Sciatic nerve (tissue), 2 donors: Measurements from ENCODE around the gene SEPTIN1. TPM values are rescaled to one million over a fixed set of nuclear protein-coding genes. Genes with fewer than 3 reads are reported as not detected.
"Not testable (repeated sequence)": the region's sequence is repeated elsewhere in the genome, so short reads cannot be mapped to it uniquely, and the experiment has no call there.

ENCODE experiments used
- ATAC-seq: fragments of 200-7000 bp; cut with Tn5 transposase; one replicate; pipeline ENCODE4 v1.9.1; 2020; ENCODE audit warnings: mild to moderate bottlenecking, moderate library complexity
- DNase-seq: peaks from one replicate; pipeline ENCODE4 v3.0.0-alpha.2; 2020; ENCODE audit warnings: low spot score
- intact Hi-C: fragments of 100-400 bp; cut with DNase I; formaldehyde crosslinking; loops from one replicate; pipeline ENCODE4 v1.14.2; 2022
- total RNA-seq: library from RNA; stranded (reverse); fragmentation: NEBNext Ultra II Directional; extraction: Animal tissue kit (Norgen Biotek cat#: 25700); gene quantifications from one replicate; pipeline ENCODE4 v1.2.1, GENCODE V29; 2021
- donor health status: DM: no; HTN: no; CAD: no.
- donor health status: DM: no; HTN: no; CAD: no.

Gene SEPTIN1
- total RNA-seq, 1 donor from 2014 or later = 7.2 TPM

DNA sequence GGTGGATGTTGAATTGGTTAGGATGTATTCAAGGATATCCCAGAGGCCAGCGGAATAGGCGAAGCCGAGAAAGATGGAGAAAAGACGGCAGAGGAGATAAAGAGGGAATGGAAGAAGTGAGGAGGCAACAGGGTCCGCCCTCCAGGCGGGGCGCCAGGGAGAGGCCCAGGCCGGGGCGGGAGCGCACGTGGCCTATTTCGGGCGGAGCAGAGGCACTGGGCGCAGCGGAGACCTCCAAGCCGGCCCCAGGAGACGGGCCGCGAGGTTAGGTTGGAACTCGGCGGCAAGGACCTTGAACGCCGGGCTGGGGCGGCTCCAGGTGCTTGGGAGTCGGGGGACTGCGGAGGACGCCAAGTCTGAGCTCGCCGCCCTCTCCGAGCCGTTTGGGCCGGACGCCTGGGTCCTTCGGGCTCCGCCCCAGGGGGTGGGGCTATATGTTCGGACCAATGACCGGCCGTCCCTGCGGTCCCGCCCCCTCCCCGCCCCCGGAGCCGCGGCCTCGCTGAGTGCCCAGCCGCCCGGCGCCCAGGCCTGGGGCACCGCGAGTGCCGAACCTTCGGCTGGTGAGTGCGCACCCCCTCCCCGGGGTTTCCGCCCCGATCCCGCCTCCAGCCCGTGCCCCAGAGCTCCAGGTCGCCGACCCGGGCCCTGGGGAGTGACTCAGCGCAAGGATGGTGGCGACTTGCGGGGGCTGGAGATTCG is 24.9 kb upstream of the SEPTIN1 start, which contains the start of gene ZNF771:
TSS of gene ZNF771 (plus strand) at position 505 of the 702 bp plus-strand sequence. CDS start 448 bp downstream, outside the sequence.
- DNase-seq (peak; percentile 97), ATAC-seq (peak; percentile 97)
- intact Hi-C loops = loop anchor here (10.0 kb wide), 1 partner anchor 312 kb away; the partner anchor contains the start of genes TBX6 and YPEL3

DNA sequence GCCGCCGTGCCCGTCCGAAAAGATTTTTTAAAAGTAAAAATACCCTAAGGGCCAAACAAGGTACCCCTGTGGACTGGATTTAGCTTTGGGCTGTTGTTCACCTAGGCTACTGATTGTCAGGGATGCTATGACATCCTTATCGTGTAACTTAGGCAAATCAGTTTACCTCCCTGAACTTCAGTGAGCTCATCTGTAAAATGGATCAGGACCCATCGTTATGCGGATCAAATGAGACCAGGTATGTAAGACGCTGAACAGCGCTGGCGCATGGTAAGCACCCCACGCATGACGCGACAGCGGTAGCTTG is 24.4 kb upstream of the SEPTIN1 start:
- intact Hi-C loops = loop anchor here (10.0 kb wide), 1 partner anchor 312 kb away; the partner anchor contains the start of genes TBX6 and YPEL3
- DNase-seq (no peak), ATAC-seq (no peak)

DNA sequence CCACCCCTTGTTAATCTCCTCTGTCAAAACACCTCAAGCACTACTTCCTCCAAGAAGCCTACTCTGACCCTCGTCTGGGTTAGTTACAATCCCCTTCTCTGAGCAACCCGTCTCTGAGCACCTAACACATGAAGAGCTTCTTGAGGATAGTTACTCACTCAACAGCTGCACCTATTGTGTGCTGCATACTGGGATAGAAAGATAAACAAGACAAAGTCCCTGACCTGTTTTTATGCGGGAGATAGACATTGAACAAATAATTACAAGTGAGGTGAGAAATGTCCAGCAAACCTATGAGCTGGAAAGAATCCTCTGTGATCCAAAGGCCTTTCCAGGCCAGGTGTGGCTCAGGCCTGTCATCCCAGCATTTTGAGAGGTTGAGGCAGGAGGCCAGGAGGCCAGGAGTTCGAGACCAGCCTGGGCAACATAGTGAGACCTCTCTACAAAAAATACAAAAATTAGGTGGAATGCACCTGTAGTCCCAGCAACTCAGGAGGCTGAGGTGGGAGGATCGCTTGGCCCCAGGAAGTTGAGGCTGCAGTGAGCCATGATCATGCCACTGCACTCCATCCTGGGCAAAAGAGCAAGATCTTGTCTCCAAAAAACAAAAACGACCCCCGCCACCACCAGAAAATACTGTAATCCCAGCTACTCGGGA is 19.5 kb upstream of the SEPTIN1 start:
- intact Hi-C loops = loop anchor here (10.0 kb wide), 1 partner anchor 307 kb away; the partner anchor contains the start of genes TBX6 and YPEL3
- no peak for ATAC-seq

DNA sequence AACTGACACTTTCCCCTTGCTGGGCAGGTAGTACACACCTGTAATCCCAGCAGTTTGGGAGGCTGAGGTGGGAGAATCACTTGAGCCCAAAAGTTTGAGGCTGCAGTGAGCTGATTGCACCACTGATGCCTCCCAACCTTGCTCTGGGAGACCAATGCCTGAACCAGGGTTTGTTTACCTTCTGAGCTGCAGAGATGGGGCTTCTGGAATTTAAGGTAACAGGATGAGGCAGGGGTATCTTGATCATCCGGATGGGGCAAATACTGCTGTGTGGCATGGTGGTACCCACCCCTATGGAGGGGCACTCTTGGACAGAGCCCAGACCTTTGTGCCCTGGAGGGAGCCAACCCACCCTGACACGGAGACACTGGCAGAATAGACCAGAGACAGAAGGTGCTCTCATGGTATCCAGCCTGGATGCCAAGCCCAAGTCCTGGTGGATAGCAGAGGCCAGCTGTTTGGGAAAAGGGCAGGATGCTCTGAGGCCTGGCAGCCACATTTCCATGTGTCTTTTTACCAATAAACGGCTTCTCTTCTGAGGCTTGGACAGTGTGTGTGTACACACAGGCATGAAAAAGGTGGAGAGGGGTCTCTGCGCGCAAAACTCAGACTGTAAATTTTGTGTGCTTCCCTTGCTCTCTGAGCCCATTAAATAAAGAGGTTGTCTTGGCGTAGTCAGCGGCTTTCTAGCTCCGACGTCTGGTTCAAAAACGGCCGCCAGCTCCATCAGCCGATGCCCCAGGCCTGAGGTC is 17.2 kb upstream of the SEPTIN1 start:
- intact Hi-C loops = loop anchor here (10.0 kb wide), 1 partner anchor 305 kb away; the partner anchor contains the start of genes TBX6 and YPEL3
- no peak for DNase-seq
- no peak for ATAC-seq

More for the DNA sequence above, 19.5 kb upstream of the SEPTIN1 start:
- no peak for DNase-seq

DNA sequence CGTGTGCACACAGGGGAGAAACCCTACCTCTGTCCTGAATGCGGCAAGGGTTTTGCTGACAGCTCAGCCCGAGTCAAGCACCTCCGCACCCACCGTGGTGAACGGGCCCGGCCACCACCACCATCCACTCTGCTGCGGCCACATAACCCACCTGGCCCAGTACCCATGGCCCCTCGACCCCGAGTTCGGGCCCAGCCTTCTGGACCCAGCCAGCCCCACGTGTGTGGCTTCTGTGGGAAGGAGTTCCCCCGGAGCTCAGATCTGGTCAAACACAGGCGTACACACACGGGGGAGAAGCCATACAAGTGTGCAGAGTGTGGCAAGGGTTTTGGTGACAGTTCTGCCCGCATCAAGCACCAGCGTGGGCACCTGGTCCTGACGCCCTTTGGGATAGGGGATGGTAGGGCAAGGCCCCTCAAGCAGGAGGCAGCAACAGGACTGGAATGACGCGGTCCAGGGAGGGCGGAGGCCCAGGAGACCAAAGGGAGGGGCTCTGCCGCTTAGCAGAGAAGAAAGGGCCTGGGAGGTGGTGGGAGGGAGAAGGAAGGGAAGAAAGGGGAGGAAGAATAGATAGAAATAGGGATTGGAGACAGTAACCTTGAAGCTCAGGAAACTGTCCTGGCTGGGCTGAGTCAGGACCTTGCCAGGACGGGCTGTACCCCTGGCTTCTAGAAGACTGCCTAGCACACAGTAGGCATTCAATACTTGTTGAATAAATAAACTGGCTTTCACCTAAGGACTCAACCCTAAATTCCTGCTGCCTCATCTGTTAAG is 16.5 kb upstream of the SEPTIN1 start:
- ATAC-seq = no peak
- intact Hi-C loops = no loop called here
- no peak for DNase-seq

DNA sequence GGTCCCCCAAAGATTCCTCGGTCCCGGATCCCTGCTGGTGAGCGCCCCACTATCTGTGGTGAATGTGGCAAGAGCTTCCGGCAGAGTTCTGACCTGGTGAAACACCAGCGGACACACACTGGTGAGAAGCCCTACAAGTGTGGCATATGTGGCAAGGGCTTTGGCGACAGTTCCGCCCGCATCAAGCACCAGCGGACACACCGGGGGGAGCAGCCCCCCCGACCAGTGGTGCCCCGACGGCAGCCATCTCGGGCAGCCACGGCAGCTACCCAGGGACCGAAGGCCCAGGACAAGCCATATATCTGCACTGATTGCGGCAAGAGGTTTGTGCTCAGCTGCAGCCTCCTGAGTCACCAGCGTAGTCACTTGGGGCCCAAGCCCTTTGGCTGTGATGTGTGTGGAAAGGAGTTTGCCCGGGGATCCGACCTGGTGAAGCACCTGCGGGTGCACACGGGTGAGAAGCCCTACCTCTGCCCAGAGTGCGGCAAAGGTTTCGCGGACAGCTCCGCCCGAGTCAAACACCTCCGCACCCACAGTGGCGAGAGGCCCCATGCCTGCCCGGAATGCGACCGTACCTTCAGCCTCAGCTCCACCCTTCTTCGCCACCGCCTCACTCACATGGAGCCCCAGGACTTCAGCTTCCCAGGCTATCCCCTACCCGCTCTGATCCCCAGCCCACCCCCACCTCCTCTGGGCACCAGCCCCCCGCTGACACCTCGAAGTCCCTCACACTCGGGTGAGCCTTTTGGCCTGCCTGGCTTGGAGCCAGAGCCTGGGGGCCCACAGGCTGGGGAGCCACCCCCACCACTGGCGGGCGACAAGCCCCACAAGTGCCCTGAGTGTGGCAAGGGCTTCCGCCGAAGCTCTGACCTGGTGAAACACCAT is 15.7 kb upstream of the SEPTIN1 start:
- intact Hi-C loops = no loop called here
- ATAC-seq (no peak), DNase-seq (no peak)

DNA sequence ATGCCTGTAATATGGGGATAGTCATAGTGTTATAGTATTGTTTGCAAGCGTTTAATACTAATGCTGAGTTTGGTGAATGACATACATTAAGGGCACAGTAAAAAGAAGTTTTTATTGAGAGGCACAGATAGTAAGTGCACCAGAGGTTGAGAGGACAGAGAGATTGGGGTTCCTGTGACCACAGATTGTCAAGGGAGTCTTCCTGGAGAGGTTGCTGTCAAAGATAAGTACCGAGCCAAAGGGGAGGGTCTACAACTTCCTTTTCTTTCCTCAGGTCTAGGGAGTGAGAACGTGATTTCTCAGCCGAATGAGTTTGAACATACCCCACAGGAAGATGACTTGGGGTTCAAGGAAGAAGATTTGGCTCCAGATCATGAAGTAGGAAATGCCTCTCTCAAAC is 14.7 kb upstream of the SEPTIN1 start:
- DNase-seq (no peak), ATAC-seq (no peak)
- intact Hi-C loops = no loop called here

DNA sequence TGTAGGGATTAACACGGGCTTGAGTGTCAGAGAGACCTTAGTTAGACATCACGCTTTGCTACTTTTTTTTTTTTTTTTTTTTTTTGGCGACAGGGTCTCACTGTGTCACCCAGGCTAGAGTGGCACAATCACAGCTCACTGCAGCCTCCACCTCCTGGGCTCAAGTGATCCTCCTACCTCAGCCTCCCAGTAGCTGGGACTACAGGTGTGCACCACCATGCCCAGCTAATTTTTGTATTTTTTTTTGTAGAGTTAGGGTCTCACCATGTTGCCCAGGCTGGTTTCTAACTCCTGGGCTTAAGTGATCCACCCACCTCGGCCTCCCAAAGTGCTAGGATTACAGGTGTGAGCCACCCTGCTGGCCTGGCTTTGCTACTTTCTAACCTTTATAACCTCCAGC is 14.3 kb upstream of the SEPTIN1 start:
- DNase-seq, ATAC-seq, intact Hi-C loops: not testable (repeated sequence)

DNA sequence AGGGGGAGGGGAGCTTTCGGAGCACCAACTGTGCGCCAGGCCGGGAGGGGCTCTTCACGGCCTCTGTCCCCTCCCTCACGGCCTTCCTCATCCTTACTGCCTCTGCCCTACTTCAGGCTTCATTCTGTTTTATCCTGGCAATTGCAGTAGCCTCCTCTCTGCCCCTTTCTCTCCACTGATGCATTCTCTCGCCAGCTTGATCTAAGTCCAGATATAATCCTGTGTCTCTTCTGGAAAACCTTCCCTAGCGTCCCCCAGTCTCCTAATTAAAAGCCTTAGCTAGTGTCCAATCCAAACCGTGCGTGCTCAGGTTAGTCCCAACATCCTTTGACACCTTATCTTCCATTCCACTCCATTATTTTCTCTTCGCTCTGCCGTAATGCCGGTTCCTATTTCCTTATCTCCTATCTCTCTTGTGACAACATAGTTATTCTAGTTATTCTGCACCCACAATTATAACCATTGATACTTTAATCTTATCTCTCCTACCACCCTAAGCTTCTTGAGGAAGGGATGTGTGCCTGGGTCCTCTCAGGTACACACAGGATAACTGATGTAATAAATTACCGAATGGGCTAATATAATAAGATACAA is 13.7 kb upstream of the SEPTIN1 start:
- ATAC-seq = no peak
- no peak for DNase-seq
- intact Hi-C loops = no loop called here

DNA sequence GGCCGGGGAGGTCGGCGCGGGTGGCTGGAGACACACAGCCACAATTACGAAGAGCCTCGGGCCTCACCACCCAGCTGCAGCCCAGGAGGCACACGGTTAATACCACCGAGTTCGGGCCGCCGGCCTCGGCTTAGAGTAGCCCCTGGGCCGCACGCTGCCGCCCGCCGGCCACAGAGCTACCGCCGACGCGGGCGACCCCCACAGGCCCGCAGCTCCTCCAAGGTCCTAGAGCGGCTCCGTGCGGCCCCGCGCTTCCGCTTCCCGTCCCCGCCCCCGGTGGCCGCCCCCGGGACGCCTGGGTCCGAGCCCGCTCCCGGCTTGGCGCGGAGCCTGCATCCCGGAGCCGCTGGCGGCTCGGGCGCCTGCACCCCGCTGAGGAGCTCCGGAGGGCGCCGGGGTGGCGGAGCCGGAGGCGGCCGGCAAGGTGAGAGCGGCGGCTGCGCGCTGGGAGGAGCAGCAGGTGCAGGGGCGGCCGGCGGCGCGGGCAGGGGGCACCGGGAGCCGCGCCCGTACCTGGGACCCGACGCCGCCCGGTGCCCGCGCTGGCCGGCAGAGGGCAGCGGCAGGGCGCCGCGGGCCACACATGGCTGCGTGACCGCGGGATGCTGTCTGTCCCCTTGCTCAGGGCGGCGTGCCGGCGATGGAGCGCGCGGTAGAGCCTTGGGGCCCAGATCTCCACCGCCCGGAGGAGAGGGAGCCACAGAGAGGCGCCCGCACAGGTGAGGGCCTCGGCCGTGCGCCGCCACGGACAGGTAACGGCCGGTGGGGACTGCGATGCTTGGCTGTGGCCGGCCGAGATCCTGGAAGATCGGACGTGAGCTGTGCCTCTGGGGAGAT is 13.0 kb upstream of the SEPTIN1 start, which contains the start of gene ZNF48:
TSS of gene ZNF48 (plus strand) at position 266 of the 837 bp plus-strand sequence. CDS start at position 641, 375 bp downstream.
- peak; percentile 90 for DNase-seq
- intact Hi-C loops = no loop called here
- ATAC-seq = peak; percentile 97

DNA sequence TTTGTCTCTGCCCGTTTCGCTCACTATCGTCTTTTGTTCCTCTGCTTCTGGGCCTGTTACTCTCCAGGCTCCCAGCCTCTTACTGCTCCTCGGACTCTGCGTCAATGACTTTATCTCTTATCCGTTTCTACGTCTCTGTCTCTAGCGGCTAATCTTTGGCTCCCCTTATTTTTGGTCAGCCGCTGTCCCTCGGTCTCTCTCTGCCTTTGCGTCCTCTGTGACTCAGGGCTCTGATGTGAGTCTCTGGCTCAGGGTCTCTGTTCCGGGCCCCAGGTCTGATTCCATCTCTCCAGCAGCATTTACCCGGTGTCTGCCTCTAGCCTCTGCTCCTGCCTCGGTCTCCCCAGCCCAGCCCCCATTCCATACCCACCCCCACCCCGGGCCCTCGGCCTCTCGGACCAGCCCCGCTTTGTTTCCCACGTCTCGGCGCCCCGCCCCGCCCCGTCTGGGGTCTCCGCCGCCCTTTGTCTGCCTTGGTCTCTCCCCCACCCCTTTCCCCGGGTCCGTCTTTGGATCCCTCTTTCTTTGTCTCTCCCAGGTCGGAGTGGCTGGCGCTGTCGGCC is 12.3 kb upstream of the SEPTIN1 start:
- ATAC-seq = peak; percentile 19
- no peak for DNase-seq
- intact Hi-C loops = no loop called here

DNA sequence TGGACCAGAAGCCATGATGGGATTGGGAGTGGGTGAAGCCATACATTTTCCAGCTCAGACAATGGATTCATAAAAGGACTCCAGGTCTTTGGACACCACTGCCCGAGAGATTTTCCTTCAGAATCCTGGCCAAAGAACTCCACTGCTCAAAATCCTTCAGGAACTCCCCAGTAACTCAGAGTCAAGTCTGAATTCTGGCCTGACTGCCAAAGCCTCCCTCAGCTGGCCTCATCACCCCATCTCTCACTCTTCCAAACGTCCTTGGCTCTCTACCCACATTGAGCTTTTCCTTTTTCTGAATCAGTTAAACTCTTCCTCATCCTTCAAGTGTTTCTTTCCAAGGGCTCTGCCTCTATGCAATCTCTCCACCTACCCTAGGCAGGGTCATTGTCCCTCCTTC is 1.2 kb upstream of the SEPTIN1 start:
- DNase-seq (no peak), ATAC-seq (no peak)
- intact Hi-C loops = no loop called here

DNA sequence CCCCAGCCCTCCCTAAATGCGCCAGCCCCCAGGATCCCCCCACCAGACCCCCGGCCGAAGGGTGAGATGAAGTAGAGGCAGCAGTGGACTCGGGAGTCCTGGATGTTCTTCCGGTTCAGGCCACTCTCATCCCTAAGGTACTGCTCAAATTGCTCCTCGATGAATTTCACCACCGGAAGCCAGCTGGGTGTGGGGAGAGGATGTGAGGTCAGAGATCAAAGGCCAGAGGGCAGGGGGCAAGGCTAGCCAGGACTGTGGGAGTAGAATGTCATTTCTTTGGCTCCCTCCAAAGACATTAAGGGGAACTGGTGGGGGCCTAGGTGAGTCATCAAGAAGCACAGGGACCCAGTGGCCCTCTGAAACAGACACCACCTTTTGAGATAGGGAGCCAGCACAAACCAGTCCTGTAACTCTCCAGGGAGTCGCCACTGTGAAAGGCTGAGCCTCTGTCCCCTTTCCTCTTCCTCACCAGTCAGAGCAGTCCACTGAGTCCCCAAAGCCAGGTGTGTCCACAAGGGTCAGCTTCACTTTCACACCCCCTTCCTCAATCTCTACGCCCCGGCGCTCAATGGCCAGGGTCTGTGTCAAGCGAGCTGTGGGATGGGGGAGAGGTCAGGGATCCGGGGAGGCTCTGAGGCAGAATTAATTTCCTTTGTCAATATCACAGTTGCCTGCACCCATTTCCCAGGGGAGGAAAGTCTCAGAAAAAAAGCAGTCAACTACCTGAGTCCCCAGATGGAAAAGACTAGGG is 895 bp downstream of the SEPTIN1 start:
- intact Hi-C loops = no loop called here
- no peak for ATAC-seq
- no peak for DNase-seq

DNA sequence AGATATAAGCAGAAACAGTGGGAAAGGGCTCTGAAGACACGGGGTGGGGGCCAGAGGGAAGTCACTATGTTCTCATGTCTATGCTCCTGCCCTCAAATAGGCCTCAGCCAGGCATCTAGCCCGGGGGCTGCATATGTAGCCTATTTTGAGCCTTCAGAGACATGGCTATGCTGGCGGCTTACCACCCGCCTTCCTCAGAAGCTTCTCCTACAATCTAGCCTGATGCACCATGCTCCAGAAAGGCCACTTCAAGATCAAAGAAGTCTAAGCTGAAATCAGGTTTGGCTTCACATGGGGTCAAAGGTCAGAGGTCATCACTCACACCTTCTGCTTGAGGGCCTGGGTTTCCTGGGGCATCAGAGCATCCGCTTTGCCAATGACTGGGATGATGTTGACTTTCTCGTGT is 1.6 kb downstream of the SEPTIN1 start:
- intact Hi-C loops = no loop called here
- ATAC-seq = no peak
- no peak for DNase-seq

DNA sequence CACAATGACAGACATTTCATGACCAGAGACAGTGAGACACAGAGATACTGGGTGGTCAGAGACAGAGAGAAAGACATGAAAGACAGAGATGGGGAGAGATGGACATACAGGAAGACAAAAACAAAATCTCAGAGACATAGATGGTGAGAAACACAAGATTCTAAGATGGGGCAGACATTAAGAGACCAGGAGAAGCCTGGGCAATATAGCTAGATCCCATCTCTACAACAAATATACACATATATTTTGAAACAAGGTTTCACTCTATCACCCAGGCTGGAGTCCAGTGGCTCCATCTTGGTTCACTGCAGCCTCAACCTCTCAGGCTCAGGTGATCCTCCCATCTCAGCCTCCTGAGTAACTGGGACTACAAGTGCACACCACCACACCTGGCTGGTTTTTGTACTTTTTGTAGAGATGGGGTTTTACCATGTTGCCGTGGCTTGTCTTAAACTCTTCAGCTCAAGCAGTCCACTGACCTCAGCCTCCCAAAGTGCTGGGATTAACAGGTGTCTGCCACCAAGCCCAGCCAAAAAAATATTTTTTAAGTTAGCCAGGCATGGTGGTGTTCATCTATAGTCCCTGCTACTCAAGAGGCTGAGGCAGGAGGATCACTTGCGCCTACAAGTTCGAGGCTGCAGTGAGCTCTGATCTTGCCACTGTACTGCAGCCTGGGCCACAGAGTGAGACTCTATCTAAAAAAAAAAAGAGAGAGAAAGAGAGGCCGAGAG is 2.1 kb downstream of the SEPTIN1 start:
- intact Hi-C loops = no loop called here
- DNase-seq = no peak
- ATAC-seq = no peak
